HG02884 (cell line): ENCODE data around the gene SPATS2.

Experiments
- ATAC-seq: cut with Tn5 transposase; IDR thresholded peaks from one replicate; pipeline ENCODE4 v1.9.1; 2021; ENCODE audit warnings: mild to moderate bottlenecking, moderate library complexity; ENCODE audit not compliant: unreplicated experiment

The SPATS2 gene

GRCh38 chr12:49567611-49568441, 200.6 kb downstream of the SPATS2 start, which contains the start of gene MCRS1:
Gene MCRS1 (minus strand): TSS chr12:49568142. CDS start chr12:49566731, 1,411 bp downstream.
- peak; percentile 75 for ATAC-seq

GRCh38 chr12:49568442-49569162, 201.3 kb downstream of the SPATS2 start:
- ATAC-seq, result peak; percentile 17
